Mesothelial cell of epicardium (in vitro differentiated cells): Measurements from ENCODE around the gene SH3BGRL. TPM values are rescaled to one million over a fixed set of nuclear protein-coding genes. Genes with fewer than 3 reads are reported as not detected.
A peak's percentile ranks its signal among the peaks of the same experiment; 100 is the strongest.

Experiments used
- DNase-seq, 2 experiments: peaks; one replicate each; pipeline ENCODE4 v3.0.0; 2021; ENCODE audit warnings: low spot score in 2 of 2; ENCODE audit not compliant: unreplicated experiment in 2 of 2
- H3K27ac Mint-ChIP-seq: 2 replicates; pipeline ENCODE4 v1.8.0; 2021; ENCODE audit warnings: mixed read lengths
- H3K27me3 Mint-ChIP-seq: 2 replicates; pipeline ENCODE4 v1.8.0; 2021; ENCODE audit warnings: low read depth, mixed read lengths
- H3K36me3 Mint-ChIP-seq: 2 replicates; pipeline ENCODE4 v1.8.0; 2021; ENCODE audit warnings: mixed read lengths
- H3K4me1 Mint-ChIP-seq: 2 replicates; pipeline ENCODE4 v1.8.0; 2021; ENCODE audit warnings: mixed read lengths
- H3K4me3 Mint-ChIP-seq: 2 replicates; pipeline ENCODE4 v1.8.0; 2021; ENCODE audit warnings: mild to moderate bottlenecking, moderate library complexity, mixed read lengths
- H3K9me3 Mint-ChIP-seq: 2 replicates; pipeline ENCODE4 v1.8.0; 2021; ENCODE audit warnings: mixed read lengths
- total RNA-seq: library from RNA; stranded (reverse); gene quantifications from 3 replicates; pipeline ENCODE4 v1.2.1, GENCODE V29; 2021
- TF ChIP-seq, protein P1 (sequence below): fragments of 200-600 bp; sonication (generic); IDR thresholded peaks from one replicate; pipeline ENCODE4 v1.5.0; 2021; ENCODE audit warnings: antibody characterized with exemption; ENCODE audit not compliant: unreplicated experiment

SH3BGRL gene
- total RNA-seq, 1 donor from 2014 or later: 69.0 TPM

DNA sequence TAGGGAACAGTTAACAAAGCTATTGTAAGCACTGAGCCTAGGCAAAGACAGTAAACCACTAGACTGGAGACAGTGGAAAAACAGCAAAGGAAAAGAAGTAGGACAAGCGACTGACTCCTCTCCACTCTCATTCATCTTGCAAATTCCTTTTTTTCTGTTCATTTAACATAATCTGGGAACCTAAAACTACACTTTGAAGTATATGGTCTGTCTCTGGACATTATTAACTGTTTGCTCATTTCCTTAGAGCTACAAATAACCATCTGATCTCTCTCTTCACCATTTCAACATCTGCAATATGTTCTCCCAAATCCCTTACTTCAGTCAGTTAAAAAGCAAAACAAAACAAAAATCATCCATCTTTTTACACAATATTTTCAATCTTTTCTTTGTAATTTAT lies 831 bp upstream of the SH3BGRL start:
- TF ChIP-seq, protein P1, sequence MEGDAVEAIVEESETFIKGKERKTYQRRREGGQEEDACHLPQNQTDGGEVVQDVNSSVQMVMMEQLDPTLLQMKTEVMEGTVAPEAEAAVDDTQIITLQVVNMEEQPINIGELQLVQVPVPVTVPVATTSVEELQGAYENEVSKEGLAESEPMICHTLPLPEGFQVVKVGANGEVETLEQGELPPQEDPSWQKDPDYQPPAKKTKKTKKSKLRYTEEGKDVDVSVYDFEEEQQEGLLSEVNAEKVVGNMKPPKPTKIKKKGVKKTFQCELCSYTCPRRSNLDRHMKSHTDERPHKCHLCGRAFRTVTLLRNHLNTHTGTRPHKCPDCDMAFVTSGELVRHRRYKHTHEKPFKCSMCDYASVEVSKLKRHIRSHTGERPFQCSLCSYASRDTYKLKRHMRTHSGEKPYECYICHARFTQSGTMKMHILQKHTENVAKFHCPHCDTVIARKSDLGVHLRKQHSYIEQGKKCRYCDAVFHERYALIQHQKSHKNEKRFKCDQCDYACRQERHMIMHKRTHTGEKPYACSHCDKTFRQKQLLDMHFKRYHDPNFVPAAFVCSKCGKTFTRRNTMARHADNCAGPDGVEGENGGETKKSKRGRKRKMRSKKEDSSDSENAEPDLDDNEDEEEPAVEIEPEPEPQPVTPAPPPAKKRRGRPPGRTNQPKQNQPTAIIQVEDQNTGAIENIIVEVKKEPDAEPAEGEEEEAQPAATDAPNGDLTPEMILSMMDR: no peak
- Mint-ChIP-seq H3K27me3 (no peaks in the 10 kb centered on the region), H3K36me3 (peaks cover 5% of the 10 kb centered on the region), H3K4me1 (peaks cover 8% of the 10 kb centered on the region), H3K9me3 (peaks cover 18% of the 10 kb centered on the region), H3K4me3 (peak overlapping the region; percentile 84), H3K27ac (peak overlapping the region; percentile 98)
- no peak for DNase-seq

GRCh38 chrX:81202456-81202819 lies 536 bp downstream of the SH3BGRL start:
- no peaks in the 10 kb centered on the region for H3K27me3 Mint-ChIP-seq
- TF ChIP-seq, protein P1: no peak
- peaks cover 8% of the 10 kb centered on the region for H3K4me1 Mint-ChIP-seq
- peaks cover 5% of the 10 kb centered on the region for H3K36me3 Mint-ChIP-seq
- DNase-seq: no peak
- H3K4me3 Mint-ChIP-seq: peak overlapping the region; percentile 84
- peaks cover 22% of the 10 kb centered on the region for H3K9me3 Mint-ChIP-seq
- H3K27ac Mint-ChIP-seq: peak overlapping the region; percentile 98

- no peaks in the 10 kb centered on the region for H3K27me3 Mint-ChIP-seq
- no peak for DNase-seq
- H3K27ac Mint-ChIP-seq: peak overlapping the region; percentile 58
- peaks cover 8% of the 10 kb centered on the region for H3K4me1 Mint-ChIP-seq
- peaks cover 7% of the 10 kb centered on the region for H3K36me3 Mint-ChIP-seq
- H3K4me3 Mint-ChIP-seq: peak overlapping the region; percentile 84
- H3K9me3 Mint-ChIP-seq: peaks cover 22% of the 10 kb centered on the region
- TF ChIP-seq, protein P1: no peak
Measured at GRCh38 chrX:81202943-81203342, 1.0 kb downstream of the SH3BGRL start.

- peaks cover 10% of the 10 kb centered on the region for H3K4me1 Mint-ChIP-seq
- no peak overlapping the region for H3K27ac Mint-ChIP-seq
- TF ChIP-seq, protein P1: no peak
Measured at GRCh38 chrX:81205551-81205950, 3.6 kb downstream of the SH3BGRL start.

DNA sequence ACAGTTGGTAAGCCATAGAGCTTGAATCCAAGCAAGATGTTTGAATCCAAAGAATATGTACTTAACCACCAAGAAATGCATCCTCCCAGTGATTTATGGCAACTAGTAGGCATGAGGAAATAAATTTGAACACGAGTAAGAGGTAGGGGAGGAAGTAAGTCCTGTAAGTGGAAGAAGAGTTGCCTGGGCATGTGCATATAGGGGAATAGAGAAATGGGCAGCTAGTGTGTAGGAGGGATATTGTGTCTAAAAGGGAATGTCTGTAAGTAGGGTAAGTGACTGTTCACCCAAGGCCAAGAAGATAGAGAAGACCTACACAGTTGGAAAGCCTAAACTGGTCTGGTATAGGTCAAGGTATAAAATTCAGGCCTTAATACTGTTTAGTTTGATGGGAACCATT lies 4.6 kb downstream of the SH3BGRL start:
- Mint-ChIP-seq H3K27ac (no peak overlapping the region), H3K36me3 (peaks cover 9% of the 10 kb centered on the region), H3K4me1 (peaks cover 10% of the 10 kb centered on the region), H3K4me3 (no peak overlapping the region), H3K9me3 (peaks cover 27% of the 10 kb centered on the region), H3K27me3 (no peaks in the 10 kb centered on the region)
- TF ChIP-seq, protein P1: no peak
- DNase-seq: no peak

More at GRCh38 chrX:81205551-81205950, 3.6 kb downstream of the SH3BGRL start:
- no peak overlapping the region for H3K4me3 Mint-ChIP-seq
- peaks cover 22% of the 10 kb centered on the region for H3K9me3 Mint-ChIP-seq
- H3K27me3 Mint-ChIP-seq: no peaks in the 10 kb centered on the region
- H3K36me3 Mint-ChIP-seq: peaks cover 7% of the 10 kb centered on the region
- no peak for DNase-seq

- Mint-ChIP-seq H3K27me3 (no peaks in the 10 kb centered on the region), H3K9me3 (peaks cover 36% of the 10 kb centered on the region), H3K36me3 (peaks cover 11% of the 10 kb centered on the region), H3K27ac (no peak overlapping the region), H3K4me3 (no peak overlapping the region), H3K4me1 (peaks cover 2% of the 10 kb centered on the region)
- TF ChIP-seq, protein P1: no peak
- no peak for DNase-seq
Measured at GRCh38 chrX:81208916-81209315, 7.0 kb downstream of the SH3BGRL start.
